ENCODE data around the gene TLCD5.

DNA sequence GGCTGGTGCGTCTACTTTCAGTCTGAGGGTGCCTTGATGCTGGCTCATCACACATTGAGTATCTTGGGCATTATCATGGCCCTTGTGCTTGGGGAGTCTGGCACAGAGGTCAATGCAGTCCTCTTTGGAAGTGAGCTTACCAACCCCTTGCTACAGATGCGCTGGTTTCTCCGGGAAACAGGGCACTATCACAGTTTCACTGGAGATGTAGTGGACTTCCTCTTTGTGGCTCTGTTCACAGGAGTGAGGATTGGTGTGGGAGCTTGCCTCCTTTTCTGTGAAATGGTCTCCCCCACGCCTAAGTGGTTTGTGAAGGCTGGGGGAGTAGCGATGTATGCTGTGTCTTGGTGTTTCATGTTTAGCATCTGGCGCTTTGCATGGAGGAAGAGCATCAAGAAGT lies 4.9 kb downstream of the TLCD5 start:
- TF ChIP-seq, protein P1, sequence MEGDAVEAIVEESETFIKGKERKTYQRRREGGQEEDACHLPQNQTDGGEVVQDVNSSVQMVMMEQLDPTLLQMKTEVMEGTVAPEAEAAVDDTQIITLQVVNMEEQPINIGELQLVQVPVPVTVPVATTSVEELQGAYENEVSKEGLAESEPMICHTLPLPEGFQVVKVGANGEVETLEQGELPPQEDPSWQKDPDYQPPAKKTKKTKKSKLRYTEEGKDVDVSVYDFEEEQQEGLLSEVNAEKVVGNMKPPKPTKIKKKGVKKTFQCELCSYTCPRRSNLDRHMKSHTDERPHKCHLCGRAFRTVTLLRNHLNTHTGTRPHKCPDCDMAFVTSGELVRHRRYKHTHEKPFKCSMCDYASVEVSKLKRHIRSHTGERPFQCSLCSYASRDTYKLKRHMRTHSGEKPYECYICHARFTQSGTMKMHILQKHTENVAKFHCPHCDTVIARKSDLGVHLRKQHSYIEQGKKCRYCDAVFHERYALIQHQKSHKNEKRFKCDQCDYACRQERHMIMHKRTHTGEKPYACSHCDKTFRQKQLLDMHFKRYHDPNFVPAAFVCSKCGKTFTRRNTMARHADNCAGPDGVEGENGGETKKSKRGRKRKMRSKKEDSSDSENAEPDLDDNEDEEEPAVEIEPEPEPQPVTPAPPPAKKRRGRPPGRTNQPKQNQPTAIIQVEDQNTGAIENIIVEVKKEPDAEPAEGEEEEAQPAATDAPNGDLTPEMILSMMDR (IDR thresholded peaks at IDR 0.05): no peak
- TF ChIP-seq POLR2A (IDR thresholded peaks at IDR 0.05; ENCODE audit: low read depth): no peak

Data from esophagus muscularis mucosa (tissue), 3 donors.